MM.1S (cell line): ENCODE results near the gene KLHDC8A.
A peak's percentile ranks its signal among the peaks of the same experiment; 100 is the strongest.

Source experiments
- EZH2 ChIP-seq: fragments of 300-600 bp; sonication (generic); optimal IDR thresholded peaks from 2 replicates; pipeline ENCODE3; 2017; ENCODE audit warnings: low read depth, mild to moderate bottlenecking, antibody characterized with exemption, low read length, mixed read lengths
- TF ChIP-seq, protein P1 (sequence below): fragments of 300-600 bp; sonication (generic); IDR thresholded peaks from 2 replicates; pipeline ENCODE4 v1.5.1; 2016; ENCODE audit warnings: antibody characterized with exemption, low read length, mixed read lengths

DNA sequence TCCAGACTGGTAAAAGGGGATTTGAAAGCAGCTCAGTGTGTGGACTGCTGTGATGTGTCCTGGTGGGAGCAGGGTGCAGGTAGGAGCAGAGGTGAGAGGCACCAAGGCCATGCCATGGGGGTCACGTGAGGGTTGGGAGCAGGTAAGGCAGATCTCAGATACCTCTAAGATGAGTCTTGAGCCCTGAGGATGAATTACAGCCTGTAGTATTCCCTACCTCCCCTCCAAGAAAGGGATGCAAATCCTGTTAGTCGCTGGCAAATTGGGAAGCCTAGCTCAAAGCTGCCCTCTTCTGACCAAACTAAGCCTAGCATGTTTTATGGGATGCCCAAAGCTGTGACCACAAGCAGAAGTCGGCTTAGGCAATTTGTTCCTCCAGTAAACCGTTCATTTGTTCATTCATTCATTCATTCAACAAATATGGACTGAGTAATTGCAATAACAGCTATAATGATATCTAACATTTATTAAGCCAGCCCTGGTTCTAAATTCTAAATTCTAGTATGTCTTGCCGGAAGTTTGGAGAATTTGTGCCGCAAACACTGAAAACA is 31.3 kb downstream of the KLHDC8A start:
- TF ChIP-seq, protein P1, sequence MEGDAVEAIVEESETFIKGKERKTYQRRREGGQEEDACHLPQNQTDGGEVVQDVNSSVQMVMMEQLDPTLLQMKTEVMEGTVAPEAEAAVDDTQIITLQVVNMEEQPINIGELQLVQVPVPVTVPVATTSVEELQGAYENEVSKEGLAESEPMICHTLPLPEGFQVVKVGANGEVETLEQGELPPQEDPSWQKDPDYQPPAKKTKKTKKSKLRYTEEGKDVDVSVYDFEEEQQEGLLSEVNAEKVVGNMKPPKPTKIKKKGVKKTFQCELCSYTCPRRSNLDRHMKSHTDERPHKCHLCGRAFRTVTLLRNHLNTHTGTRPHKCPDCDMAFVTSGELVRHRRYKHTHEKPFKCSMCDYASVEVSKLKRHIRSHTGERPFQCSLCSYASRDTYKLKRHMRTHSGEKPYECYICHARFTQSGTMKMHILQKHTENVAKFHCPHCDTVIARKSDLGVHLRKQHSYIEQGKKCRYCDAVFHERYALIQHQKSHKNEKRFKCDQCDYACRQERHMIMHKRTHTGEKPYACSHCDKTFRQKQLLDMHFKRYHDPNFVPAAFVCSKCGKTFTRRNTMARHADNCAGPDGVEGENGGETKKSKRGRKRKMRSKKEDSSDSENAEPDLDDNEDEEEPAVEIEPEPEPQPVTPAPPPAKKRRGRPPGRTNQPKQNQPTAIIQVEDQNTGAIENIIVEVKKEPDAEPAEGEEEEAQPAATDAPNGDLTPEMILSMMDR = peak; percentile 84
- no peak for TF ChIP-seq EZH2
